ENCODE results near the gene RNF121. TPM values are rescaled to one million over a fixed set of nuclear protein-coding genes. Genes with fewer than 3 reads are reported as not detected.

The RNF121 gene
- total and polyA plus RNA-seq, 2 of the 4 experiments (the other 2 are of a cell fraction) = 43.4 to 88.7 TPM

DNA sequence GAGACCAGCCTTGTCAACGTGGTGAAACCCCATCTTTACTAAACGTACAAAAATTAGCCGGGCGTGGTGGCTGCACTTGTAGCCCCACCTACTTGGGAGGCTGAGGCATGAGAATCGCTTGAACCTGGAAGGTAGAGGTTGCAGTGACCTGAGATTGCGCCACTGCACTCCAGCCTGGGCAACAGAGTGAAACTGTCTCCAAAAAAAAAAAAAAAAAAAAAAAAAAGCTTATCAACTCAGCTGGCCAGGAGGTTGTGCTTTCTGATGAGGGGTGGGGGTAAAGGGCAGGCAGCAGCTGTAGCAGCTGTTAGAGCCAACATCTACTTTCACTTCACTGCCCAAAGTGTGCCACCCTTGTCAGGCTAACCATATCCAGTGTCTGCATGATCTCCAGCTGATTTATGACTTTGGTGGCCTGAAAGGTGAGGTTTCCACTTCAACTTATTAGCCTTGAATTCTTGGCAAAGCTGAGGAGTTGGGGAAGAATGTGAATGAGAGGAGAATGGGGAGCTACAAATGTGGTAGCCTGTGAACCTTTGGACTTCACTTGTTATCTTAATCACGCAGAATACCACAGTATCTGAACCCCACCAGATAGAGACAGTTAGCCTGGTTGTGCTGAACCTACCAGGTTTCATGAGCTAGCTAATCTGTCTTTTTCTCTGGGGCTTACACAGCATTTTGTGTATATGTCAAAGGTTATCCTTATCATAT lies 19.6 kb downstream of the RNF121 start:
- Histone ChIP-seq H3K9me3 (ENCODE audit: control insufficient read depth, insufficient read depth, low read length) (no peaks in the 10 kb centered on the region), H3K4ac (ENCODE audit: low read depth, low read length) (no peak overlapping the region), H4K5ac (ENCODE audit: low read depth, low read length) (no peak overlapping the region), H3K4me2 (ENCODE audit: low read depth, low read length) (no peak overlapping the region), H3K18ac (ENCODE audit: low read depth, low read length) (no peak overlapping the region), H2AFZ (replicated peaks; ENCODE audit: low read length, poor library complexity) (no peak overlapping the region), H3K79me1 (ENCODE audit: low read depth in 1 of 2, low read length in 2 of 2) (peaks cover 44 to 71% of the 10 kb centered on the region in 2 experiments), H3K27me3 (ENCODE audit: control insufficient read depth, insufficient read depth, low read length) (no peaks in the 10 kb centered on the region), H3K9ac (ENCODE audit: low read depth, low read length) (no peak overlapping the region), H4K20me1 (ENCODE audit: insufficient read depth, low read length) (peaks cover 62% of the 10 kb centered on the region), H2BK5ac (ENCODE audit: low read depth, low read length, poor library complexity, severe bottlenecking) (no peak overlapping the region), H2BK20ac (ENCODE audit: low read depth, low read length) (no peak overlapping the region), H4K91ac (ENCODE audit: insufficient read depth, low read depth, low read length) (no peak overlapping the region), H2AK5ac (ENCODE audit: low read depth, low read length) (no peak overlapping the region), H3K4me1 (ENCODE audit: control insufficient read depth, insufficient read depth, low read length) (peaks cover 11% of the 10 kb centered on the region), H3K56ac (ENCODE audit: extremely low read depth, insufficient read depth, low read length) (no peak overlapping the region), H3K27ac (ENCODE audit: insufficient read depth, low read length) (no peak overlapping the region), H3K23ac (ENCODE audit: low read depth, low read length) (no peak overlapping the region), H4K8ac (ENCODE audit: low read depth in 2 of 2, low read length in 2 of 2) (no peak overlapping the region), H3K14ac (replicated peaks; ENCODE audit: low read depth, low read length) (no peak overlapping the region), H2AK9ac (replicated peaks; ENCODE audit: low read depth, low read length, poor library complexity) (no peak overlapping the region), H2BK120ac (ENCODE audit: low read depth, low read length) (no peak overlapping the region), H2BK15ac (ENCODE audit: low read depth, low read length) (no peak overlapping the region), H3K36me3 (ENCODE audit: control insufficient read depth, insufficient read depth, low read length) (no peaks in the 10 kb centered on the region; the same call in 1 of the 2 replicates), H3K9me1 (ENCODE audit: insufficient read depth, low read length) (peaks cover 7% of the 10 kb centered on the region), H3K4me3 (ENCODE audit: insufficient read depth, low read depth, low read length) (no peak overlapping the region)
- POLR2A ChIA-PET (ENCODE audit: unreplicated experiment) = interaction anchor here (0.6 kb wide), 1 partner anchor 1999 kb away, joined by 4 read pairs; no protein-coding TSS in a partner anchor
- no TSS peak for BruUV-seq (replicated peaks)
- ATAC-seq (ENCODE audit: low read depth) = no peak
- CTCF ChIA-PET = no interaction called here
- intact Hi-C loops (cut with micrococcal nuclease) (no loop called here), dilution Hi-C loops (cut with HindIII; ENCODE audit: low sequenced_read_pairs, unreplicated experiment) (no loop called here), in situ Hi-C loops (cut with MboI; ENCODE audit: low sequenced_read_pairs) (no loop called here)
- no CpG with 5 or more reads among the region's 7 CpGs for WGBS, 2 experiments (ENCODE audit: extremely low coverage in 2 of 2, insufficient read length in 1 of 2)
- no peak for TF ChIP-seq RCOR1 (IDR thresholded peaks at IDR 0.05; ENCODE audit: insufficient replicate concordance, low read length)
- TF ChIP-seq, protein P1, sequence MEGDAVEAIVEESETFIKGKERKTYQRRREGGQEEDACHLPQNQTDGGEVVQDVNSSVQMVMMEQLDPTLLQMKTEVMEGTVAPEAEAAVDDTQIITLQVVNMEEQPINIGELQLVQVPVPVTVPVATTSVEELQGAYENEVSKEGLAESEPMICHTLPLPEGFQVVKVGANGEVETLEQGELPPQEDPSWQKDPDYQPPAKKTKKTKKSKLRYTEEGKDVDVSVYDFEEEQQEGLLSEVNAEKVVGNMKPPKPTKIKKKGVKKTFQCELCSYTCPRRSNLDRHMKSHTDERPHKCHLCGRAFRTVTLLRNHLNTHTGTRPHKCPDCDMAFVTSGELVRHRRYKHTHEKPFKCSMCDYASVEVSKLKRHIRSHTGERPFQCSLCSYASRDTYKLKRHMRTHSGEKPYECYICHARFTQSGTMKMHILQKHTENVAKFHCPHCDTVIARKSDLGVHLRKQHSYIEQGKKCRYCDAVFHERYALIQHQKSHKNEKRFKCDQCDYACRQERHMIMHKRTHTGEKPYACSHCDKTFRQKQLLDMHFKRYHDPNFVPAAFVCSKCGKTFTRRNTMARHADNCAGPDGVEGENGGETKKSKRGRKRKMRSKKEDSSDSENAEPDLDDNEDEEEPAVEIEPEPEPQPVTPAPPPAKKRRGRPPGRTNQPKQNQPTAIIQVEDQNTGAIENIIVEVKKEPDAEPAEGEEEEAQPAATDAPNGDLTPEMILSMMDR (conservative IDR thresholded peaks at IDR 0.05; ENCODE audit: low read depth, low read length) = no peak
- TF ChIP-seq MXI1 (IDR thresholded peaks at IDR 0.05; ENCODE audit: borderline replicate concordance, low read depth, low read length) = no peak
- no peak for TF ChIP-seq MAZ (IDR thresholded peaks at IDR 0.05; ENCODE audit: borderline replicate concordance, low read depth, low read length)
- TF ChIP-seq CEBPB (IDR thresholded peaks at IDR 0.05; ENCODE audit: low read depth, low read length) = no peak
- TF ChIP-seq MAFK (IDR thresholded peaks at IDR 0.05; ENCODE audit: low read depth, low read length) = no peak
- no peak for TF ChIP-seq RAD21 (IDR thresholded peaks at IDR 0.05; ENCODE audit: low read length)
- TF ChIP-seq, protein P2, sequence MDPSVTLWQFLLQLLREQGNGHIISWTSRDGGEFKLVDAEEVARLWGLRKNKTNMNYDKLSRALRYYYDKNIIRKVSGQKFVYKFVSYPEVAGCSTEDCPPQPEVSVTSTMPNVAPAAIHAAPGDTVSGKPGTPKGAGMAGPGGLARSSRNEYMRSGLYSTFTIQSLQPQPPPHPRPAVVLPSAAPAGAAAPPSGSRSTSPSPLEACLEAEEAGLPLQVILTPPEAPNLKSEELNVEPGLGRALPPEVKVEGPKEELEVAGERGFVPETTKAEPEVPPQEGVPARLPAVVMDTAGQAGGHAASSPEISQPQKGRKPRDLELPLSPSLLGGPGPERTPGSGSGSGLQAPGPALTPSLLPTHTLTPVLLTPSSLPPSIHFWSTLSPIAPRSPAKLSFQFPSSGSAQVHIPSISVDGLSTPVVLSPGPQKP (IDR thresholded peaks at IDR 0.05; ENCODE audit: borderline replicate concordance, low read depth, low read length) = no peak
- TF ChIP-seq SMC3 (IDR thresholded peaks at IDR 0.05; ENCODE audit: low read depth, low read length) = no peak
- TF ChIP-seq, protein P3, sequence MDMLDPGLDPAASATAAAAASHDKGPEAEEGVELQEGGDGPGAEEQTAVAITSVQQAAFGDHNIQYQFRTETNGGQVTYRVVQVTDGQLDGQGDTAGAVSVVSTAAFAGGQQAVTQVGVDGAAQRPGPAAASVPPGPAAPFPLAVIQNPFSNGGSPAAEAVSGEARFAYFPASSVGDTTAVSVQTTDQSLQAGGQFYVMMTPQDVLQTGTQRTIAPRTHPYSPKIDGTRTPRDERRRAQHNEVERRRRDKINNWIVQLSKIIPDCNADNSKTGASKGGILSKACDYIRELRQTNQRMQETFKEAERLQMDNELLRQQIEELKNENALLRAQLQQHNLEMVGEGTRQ (IDR thresholded peaks at IDR 0.05; ENCODE audit: low read depth, low read length) = no peak
- TF ChIP-seq BHLHE40 (IDR thresholded peaks at IDR 0.05; ENCODE audit: low read depth, low read length) = no peak
- TF ChIP-seq NFE2L2 (IDR thresholded peaks at IDR 0.05; ENCODE audit: low read depth, low read length) = no peak
- TF ChIP-seq POLR2A (IDR thresholded peaks at IDR 0.05; ENCODE audit: low read depth, low read length) = no peak
- TF ChIP-seq CHD1 (IDR thresholded peaks at IDR 0.05; ENCODE audit: low read depth, low read length) = no peak
- TF ChIP-seq FOS (IDR thresholded peaks at IDR 0.05; ENCODE audit: low read depth, low read length) = no peak
- DNase-seq = no peak
